Gastrocnemius medialis (tissue), 4 donors: Measurements from ENCODE around the gene CCDC63. TPM values are rescaled to one million over a fixed set of nuclear protein-coding genes. Genes with fewer than 3 reads are reported as not detected.
"Not testable (repeated sequence)": the region's sequence is repeated elsewhere in the genome, so short reads cannot be mapped to it uniquely, and the experiment has no call there.

Experiments
- ATAC-seq, 2 donors: fragments of 150-250 bp; one replicate each; pipeline ENCODE4 v1.9.1; 2016
- DNase-seq, 2 donors: peaks; one replicate each; pipeline ENCODE4 v3.0.0-alpha.2; 2019
- H3K27ac ChIP-seq, 4 donors: fragments of 200-600 bp; sonication (generic); 1 replicate in 1 of 4; 2 replicates in 3 of 4; pipeline ENCODE4 v1.5.1; 2016 to 2018; ENCODE audit warnings: mild to moderate bottlenecking in 2 of 4, moderate library complexity in 1 of 4
- H3K27me3 ChIP-seq, 3 donors: fragments of 200-600 bp; sonication (generic) in 2 of 3; 1 replicate in 1 of 3; 2 replicates in 2 of 3; pipeline versions ENCODE4 v1.5.1 to v1.6.0; 2016 to 2019; ENCODE audit warnings: mild to moderate bottlenecking in 1 of 3, moderate library complexity in 1 of 3
- H3K36me3 ChIP-seq, 2 donors: fragments of 200-600 bp; sonication (generic) in 1 of 2; one replicate each; pipeline ENCODE4 v1.5.1; 2017 to 2018
- H3K4me1 ChIP-seq, 2 donors: fragments of 200-600 bp; sonication (generic) in 1 of 2; one replicate each; pipeline ENCODE4 v1.5.1; 2016 to 2017; ENCODE audit warnings: mild to moderate bottlenecking in 2 of 2
- H3K4me3 ChIP-seq, 4 donors: fragments of 200-600 bp; sonication (generic) in 3 of 4; 1 replicate in 1 of 4; 2 replicates in 3 of 4; pipeline ENCODE4 v1.5.1; 2016 to 2019; ENCODE audit warnings: mild to moderate bottlenecking in 2 of 4
- H3K9me3 ChIP-seq, 3 donors: fragments of 200-600 bp; sonication (generic) in 2 of 3; 1 replicate in 1 of 3; 2 replicates in 2 of 3; pipeline ENCODE4 v1.5.1; 2016 to 2019
- POLR2A ChIP-seq, 2 donors: fragments of 450-650 bp; IDR thresholded peaks; one replicate each; pipeline ENCODE4 v1.6.1; 2017; ENCODE audit warnings: antibody characterized with exemption in 2 of 2, mild to moderate bottlenecking in 2 of 2, moderate library complexity in 2 of 2
- in situ Hi-C, 4 donors: fragments of 200-750 bp; cut with MboI; loops; one replicate each; pipeline versions ENCODE4 v1.15.0 to v1.8.0; 2017; ENCODE audit warnings: low sequenced_read_pairs in 4 of 4
- intact Hi-C: fragments of 100-400 bp; cut with DNase I; formaldehyde crosslinking; loops from one replicate; pipeline ENCODE4 v1.15.1; 2023; ENCODE audit warnings: low total_unique reads
- total RNA-seq, 4 donors: library from RNA; depleted of rRNA; stranded (reverse); fragments of >200 nt; gene quantifications; one replicate each; pipeline versions ENCODE4 v1.1.0 to v1.2.3, GENCODE V29; 2016
- TF ChIP-seq, protein P1 (sequence below), 5 experiments: fragments of 450-650 bp in 3 of 5; fragments of 200-600 bp in 2 of 5; sonication (generic) in 2 of 5; IDR thresholded peaks in 4 of 5; conservative IDR thresholded peaks in 1 of 5; 1 replicate in 4 of 5; 2 replicates in 1 of 5; pipeline ENCODE4 v1.5.1; 2016 to 2019; ENCODE audit warnings: antibody characterized with exemption in 5 of 5, mild to moderate bottlenecking in 3 of 5, moderate library complexity in 3 of 5

Gene CCDC63
- total RNA-seq, 4 donors from 2014 or later: not detected

GRCh38 chr12:110856542-110856941 is 9.8 kb downstream of the CCDC63 start:
- H3K4me1 ChIP-seq: no peaks in the 10 kb centered on the region
- H3K27ac ChIP-seq: no peak overlapping the region
- intact Hi-C loops (no loop called here), in situ Hi-C loops (no loop called here)
- H3K9me3 ChIP-seq: no peaks in the 10 kb centered on the region
- DNase-seq (peak in 1 of 2 donors; percentile 28), ATAC-seq (peak; percentile 62 to 66)
- H3K36me3 ChIP-seq: no peaks in the 10 kb centered on the region
- no peak overlapping the region for H3K4me3 ChIP-seq
- TF ChIP-seq POLR2A (IDR thresholded peaks at IDR 0.05): no peak
- TF ChIP-seq, protein P1, sequence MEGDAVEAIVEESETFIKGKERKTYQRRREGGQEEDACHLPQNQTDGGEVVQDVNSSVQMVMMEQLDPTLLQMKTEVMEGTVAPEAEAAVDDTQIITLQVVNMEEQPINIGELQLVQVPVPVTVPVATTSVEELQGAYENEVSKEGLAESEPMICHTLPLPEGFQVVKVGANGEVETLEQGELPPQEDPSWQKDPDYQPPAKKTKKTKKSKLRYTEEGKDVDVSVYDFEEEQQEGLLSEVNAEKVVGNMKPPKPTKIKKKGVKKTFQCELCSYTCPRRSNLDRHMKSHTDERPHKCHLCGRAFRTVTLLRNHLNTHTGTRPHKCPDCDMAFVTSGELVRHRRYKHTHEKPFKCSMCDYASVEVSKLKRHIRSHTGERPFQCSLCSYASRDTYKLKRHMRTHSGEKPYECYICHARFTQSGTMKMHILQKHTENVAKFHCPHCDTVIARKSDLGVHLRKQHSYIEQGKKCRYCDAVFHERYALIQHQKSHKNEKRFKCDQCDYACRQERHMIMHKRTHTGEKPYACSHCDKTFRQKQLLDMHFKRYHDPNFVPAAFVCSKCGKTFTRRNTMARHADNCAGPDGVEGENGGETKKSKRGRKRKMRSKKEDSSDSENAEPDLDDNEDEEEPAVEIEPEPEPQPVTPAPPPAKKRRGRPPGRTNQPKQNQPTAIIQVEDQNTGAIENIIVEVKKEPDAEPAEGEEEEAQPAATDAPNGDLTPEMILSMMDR (IDR thresholded peaks at IDR 0.05 in 4 of 5, conservative IDR thresholded peaks at IDR 0.05 in 1 of 5): no peak
- H3K27me3 ChIP-seq: no peaks in the 10 kb centered on the region

DNA sequence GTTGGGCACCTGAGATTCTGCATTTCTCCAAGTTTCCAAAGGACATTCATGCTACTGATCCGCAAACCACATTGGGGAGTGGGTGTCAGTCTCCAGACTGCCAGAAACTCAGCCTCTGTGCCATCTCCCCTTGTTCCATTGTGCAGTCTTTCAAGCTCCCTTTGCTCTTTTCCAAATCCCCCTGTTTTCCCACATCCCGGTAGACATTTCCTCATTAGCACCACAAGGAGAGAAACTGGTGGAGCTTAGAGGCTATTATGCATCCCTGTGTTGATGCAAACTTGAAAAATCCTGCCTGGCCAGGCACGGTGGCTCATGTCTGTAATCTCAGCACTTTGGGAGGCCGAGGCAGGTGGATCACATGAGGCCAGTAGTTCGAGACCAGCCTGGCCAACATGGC is 10.7 kb downstream of the CCDC63 start:
- no peak for DNase-seq
- no peak for ATAC-seq
- TF ChIP-seq POLR2A (IDR thresholded peaks at IDR 0.05): no peak
- TF ChIP-seq, protein P1 (IDR thresholded peaks at IDR 0.05 in 4 of 5, conservative IDR thresholded peaks at IDR 0.05 in 1 of 5): no peak
- no peaks in the 10 kb centered on the region for H3K27me3 ChIP-seq
- no peak overlapping the region for H3K4me3 ChIP-seq
- no peaks in the 10 kb centered on the region for H3K36me3 ChIP-seq
- no peak overlapping the region for H3K27ac ChIP-seq
- intact Hi-C loops: no loop called here
- in situ Hi-C loops: no loop called here
- no peaks in the 10 kb centered on the region for H3K9me3 ChIP-seq
- no peaks in the 10 kb centered on the region for H3K4me1 ChIP-seq

DNA sequence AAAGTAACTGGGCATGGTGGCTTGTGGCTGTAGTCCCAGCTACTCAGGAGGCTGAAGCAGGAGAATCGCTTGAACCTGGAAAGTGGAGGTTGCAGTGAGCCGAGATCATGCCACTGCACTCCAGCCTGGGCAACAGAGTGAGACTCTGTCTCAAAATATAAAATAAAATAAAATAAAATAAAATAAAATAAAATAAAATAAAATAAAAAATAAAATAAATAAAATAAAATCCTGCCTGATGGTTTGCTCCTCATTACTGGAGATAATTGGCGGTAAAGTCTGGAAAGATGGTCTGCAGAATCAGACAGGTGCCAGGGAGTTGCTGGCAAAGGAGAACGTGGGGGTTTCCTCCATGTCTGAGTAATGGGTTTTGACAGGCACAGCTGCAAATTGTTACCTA is 11.2 kb downstream of the CCDC63 start:
- H3K9me3 ChIP-seq, H3K4me3 ChIP-seq, ATAC-seq, H3K27me3 ChIP-seq, intact Hi-C loops, H3K4me1 ChIP-seq, DNase-seq, H3K36me3 ChIP-seq, H3K27ac ChIP-seq, in situ Hi-C loops: not testable (repeated sequence)

DNA sequence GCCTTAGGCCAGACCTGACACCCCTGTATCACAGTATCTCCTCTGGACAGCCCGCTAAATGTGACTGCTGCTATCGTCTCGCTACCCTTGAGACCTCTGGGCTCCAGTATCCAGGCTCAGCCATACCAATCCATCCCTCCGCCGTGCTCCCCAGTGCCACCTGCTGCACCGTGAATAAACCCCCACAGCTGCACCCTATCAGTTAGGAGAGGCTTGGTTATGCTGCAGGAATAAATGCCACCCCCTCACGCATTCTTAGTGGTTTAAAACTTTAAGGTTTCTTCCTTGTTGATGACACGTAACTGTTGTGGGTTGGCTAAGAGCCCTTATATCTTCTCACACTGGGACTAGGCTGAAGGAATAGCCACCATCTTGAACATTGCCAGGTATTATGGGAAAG is 12.1 kb downstream of the CCDC63 start:
- H3K27ac ChIP-seq: no peak overlapping the region
- H3K4me1 ChIP-seq: no peaks in the 10 kb centered on the region
- intact Hi-C loops: no loop called here
- in situ Hi-C loops: no loop called here
- no peaks in the 10 kb centered on the region for H3K36me3 ChIP-seq
- DNase-seq: no peak
- ATAC-seq: no peak
- no peaks in the 10 kb centered on the region for H3K27me3 ChIP-seq
- H3K4me3 ChIP-seq: no peak overlapping the region
- no peaks in the 10 kb centered on the region for H3K9me3 ChIP-seq
- TF ChIP-seq, protein P1 (IDR thresholded peaks at IDR 0.05 in 4 of 5, conservative IDR thresholded peaks at IDR 0.05 in 1 of 5): no peak
- no peak for TF ChIP-seq POLR2A (IDR thresholded peaks at IDR 0.05)

- TF ChIP-seq, protein P1 (IDR thresholded peaks at IDR 0.05 in 4 of 5, conservative IDR thresholded peaks at IDR 0.05 in 1 of 5): no peak
- no peak for TF ChIP-seq POLR2A (IDR thresholded peaks at IDR 0.05)
- H3K27ac ChIP-seq: no peak overlapping the region
- in situ Hi-C loops: no loop called here
- no peaks in the 10 kb centered on the region for H3K4me1 ChIP-seq
- no peaks in the 10 kb centered on the region for H3K36me3 ChIP-seq
- no peaks in the 10 kb centered on the region for H3K27me3 ChIP-seq
- no peak for ATAC-seq
- no peaks in the 10 kb centered on the region for H3K9me3 ChIP-seq
- intact Hi-C loops: no loop called here
- H3K4me3 ChIP-seq: no peak overlapping the region
- no peak for DNase-seq
Measured at GRCh38 chr12:110860833-110861296, 14.1 kb downstream of the CCDC63 start.
